GM19395 (cell line): ENCODE measurements around the gene TBC1D2B.

Source experiments
- ATAC-seq: cut with Tn5 transposase; IDR thresholded peaks from one replicate; pipeline ENCODE4 v1.9.1; 2021; ENCODE audit warnings: mild to moderate bottlenecking, moderate library complexity; ENCODE audit not compliant: unreplicated experiment

TBC1D2B gene

GRCh38 chr15:78077053-78077870, at the start of gene TBC1D2B:
TSS of gene TBC1D2B (minus strand) at chr15:78077711. CDS start at chr15:78077652, 59 bp downstream.
- peak; percentile 74 for ATAC-seq

- ATAC-seq: no peak
These were observed 47.8 kb upstream of the TBC1D2B start for GRCh38 chr15:78125267-78125666.

GRCh38 chr15:78120523-78120922, 43.0 kb upstream of the TBC1D2B start:
- ATAC-seq: no peak

- no peak for ATAC-seq
These were observed 35.0 kb upstream of the TBC1D2B start for GRCh38 chr15:78112551-78112950.

- ATAC-seq: no peak
These were observed 34.3 kb upstream of the TBC1D2B start for GRCh38 chr15:78111788-78112187.

GRCh38 chr15:78110916-78111475, 33.5 kb upstream of the TBC1D2B start:
- no peak for ATAC-seq

- no peak for ATAC-seq
These were observed 32.6 kb upstream of the TBC1D2B start for GRCh38 chr15:78110096-78110495.

- no peak for ATAC-seq
These were observed 31.6 kb upstream of the TBC1D2B start for GRCh38 chr15:78109156-78109555.

- ATAC-seq: no peak
These were observed 31.0 kb upstream of the TBC1D2B start for GRCh38 chr15:78108300-78109084.

GRCh38 chr15:78107471-78107870, 30.0 kb upstream of the TBC1D2B start:
- ATAC-seq: no peak

GRCh38 chr15:78105476-78106241, 28.1 kb upstream of the TBC1D2B start:
- ATAC-seq: no peak

- ATAC-seq: no peak
These were observed 27.3 kb upstream of the TBC1D2B start for GRCh38 chr15:78104566-78105475.

GRCh38 chr15:78104119-78104479, 26.6 kb upstream of the TBC1D2B start:
- ATAC-seq: peak; percentile 29

- peak; percentile 92 for ATAC-seq
These were observed 26.1 kb upstream of the TBC1D2B start for GRCh38 chr15:78103406-78104118.

GRCh38 chr15:78102741-78103140, 25.2 kb upstream of the TBC1D2B start:
- ATAC-seq: no peak

GRCh38 chr15:78102211-78102610, 24.7 kb upstream of the TBC1D2B start:
- no peak for ATAC-seq

- no peak for ATAC-seq
These were observed 24.1 kb upstream of the TBC1D2B start for GRCh38 chr15:78101423-78102105.

GRCh38 chr15:78100886-78101285, 23.4 kb upstream of the TBC1D2B start:
- no peak for ATAC-seq
